NB4 (cell line): ENCODE results near the gene STAB2.

ENCODE experiments used
- MYC ChIP-seq: IDR thresholded peaks from 2 replicates; pipeline ENCODE4 v1.6.1; 2011; ENCODE audit warnings: low read depth, low read length
- POLR2A ChIP-seq: IDR thresholded peaks from 2 replicates; pipeline ENCODE4 v1.6.1; 2011; ENCODE audit warnings: mild to moderate bottlenecking; ENCODE audit not compliant: insufficient read length; ENCODE audit errors: extremely low read depth
- TF ChIP-seq, protein P1 (sequence below): IDR thresholded peaks from one replicate; pipeline ENCODE4 v1.5.1; 2012; ENCODE audit warnings: low read depth, low read length
- TF ChIP-seq, protein P2 (sequence below): IDR thresholded peaks from 2 replicates; pipeline ENCODE4 v1.6.1; 2011; ENCODE audit warnings: low read depth, low read length

DNA sequence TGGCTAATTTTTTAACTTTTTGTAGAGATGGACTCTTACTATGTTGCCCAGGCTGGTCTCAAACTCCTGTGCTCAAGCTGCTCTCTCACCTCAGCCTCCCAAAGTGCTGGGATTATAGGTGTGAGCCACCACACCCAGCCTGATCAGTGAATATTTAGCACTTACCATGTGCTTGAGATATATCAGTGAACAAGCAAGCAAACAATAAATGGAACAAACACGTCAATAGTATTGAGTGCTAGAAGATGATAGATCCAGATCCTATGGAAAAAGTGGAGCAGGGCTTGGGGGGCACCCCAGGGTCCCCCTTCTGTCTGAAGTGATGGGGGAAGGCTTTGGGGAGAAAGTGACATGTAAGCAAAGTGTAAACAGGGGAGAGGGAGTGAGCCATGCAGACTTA lies 170.2 kb downstream of the STAB2 start:
- TF ChIP-seq, protein P1, sequence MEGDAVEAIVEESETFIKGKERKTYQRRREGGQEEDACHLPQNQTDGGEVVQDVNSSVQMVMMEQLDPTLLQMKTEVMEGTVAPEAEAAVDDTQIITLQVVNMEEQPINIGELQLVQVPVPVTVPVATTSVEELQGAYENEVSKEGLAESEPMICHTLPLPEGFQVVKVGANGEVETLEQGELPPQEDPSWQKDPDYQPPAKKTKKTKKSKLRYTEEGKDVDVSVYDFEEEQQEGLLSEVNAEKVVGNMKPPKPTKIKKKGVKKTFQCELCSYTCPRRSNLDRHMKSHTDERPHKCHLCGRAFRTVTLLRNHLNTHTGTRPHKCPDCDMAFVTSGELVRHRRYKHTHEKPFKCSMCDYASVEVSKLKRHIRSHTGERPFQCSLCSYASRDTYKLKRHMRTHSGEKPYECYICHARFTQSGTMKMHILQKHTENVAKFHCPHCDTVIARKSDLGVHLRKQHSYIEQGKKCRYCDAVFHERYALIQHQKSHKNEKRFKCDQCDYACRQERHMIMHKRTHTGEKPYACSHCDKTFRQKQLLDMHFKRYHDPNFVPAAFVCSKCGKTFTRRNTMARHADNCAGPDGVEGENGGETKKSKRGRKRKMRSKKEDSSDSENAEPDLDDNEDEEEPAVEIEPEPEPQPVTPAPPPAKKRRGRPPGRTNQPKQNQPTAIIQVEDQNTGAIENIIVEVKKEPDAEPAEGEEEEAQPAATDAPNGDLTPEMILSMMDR = no peak
- TF ChIP-seq POLR2A = no peak
- TF ChIP-seq, protein P2, sequence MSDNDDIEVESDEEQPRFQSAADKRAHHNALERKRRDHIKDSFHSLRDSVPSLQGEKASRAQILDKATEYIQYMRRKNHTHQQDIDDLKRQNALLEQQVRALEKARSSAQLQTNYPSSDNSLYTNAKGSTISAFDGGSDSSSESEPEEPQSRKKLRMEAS = no peak
- TF ChIP-seq MYC = no peak
